GM13976 (cell line): ENCODE measurements around the gene PRPSAP2.

Experiments used
- DNase-seq: peaks from one replicate; pipeline ENCODE4 v3.0.0; 2012; ENCODE audit warnings: low spot score
- in situ Hi-C: fragments of 300-500 bp; cut with MboI; formaldehyde crosslinking; loops from one replicate; pipeline ENCODE4 v1.12.0; 2022; ENCODE audit warnings: low sequenced_read_pairs, mixed read lengths, inconsistent platforms; ENCODE audit not compliant: unreplicated experiment
- TF ChIP-seq, protein P1 (sequence below): IDR thresholded peaks from 2 replicates; pipeline ENCODE4 v1.5.1; 2012; ENCODE audit warnings: borderline replicate concordance, mild to moderate bottlenecking; ENCODE audit not compliant: insufficient read depth; ENCODE audit errors: extremely low read depth, missing control alignments, control extremely low read depth

Gene PRPSAP2

DNA sequence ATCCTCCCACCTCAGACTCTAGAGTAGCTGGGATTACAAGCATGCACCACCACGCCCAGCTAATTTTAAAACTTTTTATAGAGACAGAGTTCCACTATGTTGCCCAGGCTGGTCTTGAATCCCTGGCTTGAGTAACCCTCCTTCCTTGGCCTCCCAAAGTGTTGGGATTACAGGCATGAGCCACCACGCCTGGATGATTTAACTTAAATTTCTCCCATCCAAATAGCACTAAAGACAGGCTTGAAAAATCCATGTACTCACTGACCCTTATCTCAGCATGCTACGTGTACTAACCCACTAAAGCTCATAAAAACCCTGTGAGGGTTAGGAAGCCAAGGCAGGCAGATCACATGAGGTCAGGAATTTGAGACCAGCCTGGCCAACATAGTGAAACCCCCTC, 98.7 kb downstream of the PRPSAP2 start:
- no peak for DNase-seq
- in situ Hi-C loops = no loop called here
- TF ChIP-seq, protein P1, sequence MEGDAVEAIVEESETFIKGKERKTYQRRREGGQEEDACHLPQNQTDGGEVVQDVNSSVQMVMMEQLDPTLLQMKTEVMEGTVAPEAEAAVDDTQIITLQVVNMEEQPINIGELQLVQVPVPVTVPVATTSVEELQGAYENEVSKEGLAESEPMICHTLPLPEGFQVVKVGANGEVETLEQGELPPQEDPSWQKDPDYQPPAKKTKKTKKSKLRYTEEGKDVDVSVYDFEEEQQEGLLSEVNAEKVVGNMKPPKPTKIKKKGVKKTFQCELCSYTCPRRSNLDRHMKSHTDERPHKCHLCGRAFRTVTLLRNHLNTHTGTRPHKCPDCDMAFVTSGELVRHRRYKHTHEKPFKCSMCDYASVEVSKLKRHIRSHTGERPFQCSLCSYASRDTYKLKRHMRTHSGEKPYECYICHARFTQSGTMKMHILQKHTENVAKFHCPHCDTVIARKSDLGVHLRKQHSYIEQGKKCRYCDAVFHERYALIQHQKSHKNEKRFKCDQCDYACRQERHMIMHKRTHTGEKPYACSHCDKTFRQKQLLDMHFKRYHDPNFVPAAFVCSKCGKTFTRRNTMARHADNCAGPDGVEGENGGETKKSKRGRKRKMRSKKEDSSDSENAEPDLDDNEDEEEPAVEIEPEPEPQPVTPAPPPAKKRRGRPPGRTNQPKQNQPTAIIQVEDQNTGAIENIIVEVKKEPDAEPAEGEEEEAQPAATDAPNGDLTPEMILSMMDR = no peak

DNA sequence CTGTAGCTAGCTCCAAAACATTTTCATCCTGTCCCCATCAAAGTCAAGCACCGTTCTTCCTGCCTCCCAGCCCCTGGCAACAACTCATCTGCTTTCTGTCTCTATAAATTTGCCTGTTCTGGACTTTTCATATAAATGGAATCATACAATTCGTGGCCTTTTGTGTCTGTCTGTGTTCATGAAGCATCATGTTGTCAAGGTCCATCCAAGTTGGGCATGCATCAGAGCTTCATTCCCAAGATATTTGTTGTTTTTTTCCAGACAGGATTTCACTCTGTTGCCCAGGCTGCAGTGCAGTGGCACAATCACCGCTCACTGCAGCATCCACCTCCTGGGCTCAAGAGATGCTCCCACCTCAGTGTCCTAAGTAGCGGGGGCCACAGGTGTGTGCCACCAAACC, 99.9 kb downstream of the PRPSAP2 start:
- TF ChIP-seq, protein P1 = no peak
- DNase-seq = no peak
- in situ Hi-C loops = no loop called here

DNA sequence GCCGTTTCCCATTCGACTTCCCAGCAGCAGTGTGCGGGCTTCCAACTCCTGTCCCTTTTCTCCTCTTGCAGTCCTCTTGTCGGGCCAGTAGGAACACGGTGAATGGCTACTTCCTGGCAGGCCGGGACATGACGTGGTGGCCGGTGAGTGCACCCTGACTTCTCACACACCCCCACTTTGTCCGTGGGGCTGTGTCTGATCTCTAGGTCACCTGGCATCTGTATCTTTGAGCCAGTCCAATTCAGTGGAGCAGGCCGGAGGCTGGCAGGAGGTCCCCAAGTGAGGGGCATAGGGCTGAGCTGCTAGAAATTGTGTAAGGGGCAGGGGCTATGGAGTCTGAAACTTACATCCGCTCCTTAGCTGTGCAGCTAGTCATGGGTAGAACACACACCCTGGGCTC, 100.7 kb downstream of the PRPSAP2 start:
- TF ChIP-seq, protein P1 = no peak
- no peak for DNase-seq
- in situ Hi-C loops = no loop called here

DNA sequence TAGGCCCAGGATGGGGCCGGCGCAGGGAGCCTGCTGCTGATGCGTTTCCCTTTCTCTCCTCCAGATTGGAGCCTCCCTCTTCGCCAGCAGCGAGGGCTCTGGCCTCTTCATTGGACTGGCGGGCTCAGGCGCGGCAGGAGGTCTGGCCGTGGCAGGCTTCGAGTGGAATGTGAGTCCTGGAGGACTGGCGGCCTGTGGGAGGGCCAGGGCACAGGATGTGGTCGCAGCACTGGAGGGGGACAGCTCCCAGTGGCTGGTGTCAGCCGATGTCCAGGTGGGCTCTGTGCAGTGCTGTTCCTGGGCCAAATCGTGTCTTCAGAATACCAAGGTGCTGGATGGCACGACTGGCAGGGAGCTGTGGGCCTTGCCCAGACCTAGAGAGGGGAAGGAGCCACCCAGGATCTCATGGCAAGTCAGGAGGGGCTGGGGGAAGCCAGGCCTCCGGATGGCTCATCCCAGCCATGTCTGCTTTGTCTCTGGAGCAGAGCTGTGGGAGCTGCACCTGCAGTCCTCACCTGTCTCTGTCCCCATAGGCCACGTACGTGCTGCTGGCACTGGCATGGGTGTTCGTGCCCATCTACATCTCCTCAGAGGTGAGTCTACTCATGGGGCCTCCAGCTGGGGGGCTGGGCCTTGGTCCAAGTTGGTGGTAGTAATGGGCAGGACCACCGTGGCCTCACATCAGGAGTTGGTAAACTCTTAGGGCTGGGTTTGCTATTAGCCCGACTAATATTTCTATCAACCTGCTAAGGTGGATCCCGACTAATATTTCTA, 101.3 kb downstream of the PRPSAP2 start:
- in situ Hi-C loops = no loop called here
- DNase-seq = no peak
- TF ChIP-seq, protein P1 = no peak

DNA sequence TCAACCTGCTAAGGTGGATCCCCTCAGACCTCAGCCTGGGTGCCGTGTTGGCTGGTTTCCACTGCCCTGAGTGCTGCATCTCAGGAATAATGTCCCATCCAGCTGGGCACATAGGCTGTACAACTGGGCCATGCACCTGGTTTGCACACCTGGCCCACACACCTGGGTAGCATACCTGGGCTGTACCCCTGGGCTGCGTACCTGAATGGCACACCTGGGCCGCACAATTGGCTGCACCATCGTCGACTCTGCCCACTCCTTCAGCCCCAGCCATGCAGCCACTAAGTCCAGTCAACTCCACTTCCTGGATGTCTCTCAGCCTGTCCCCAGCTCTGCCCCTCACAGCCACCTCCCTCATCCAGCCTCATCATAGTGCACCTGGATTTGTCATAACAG, 101.9 kb downstream of the PRPSAP2 start:
- DNase-seq = no peak
- in situ Hi-C loops = no loop called here
- TF ChIP-seq, protein P1 = no peak

DNA sequence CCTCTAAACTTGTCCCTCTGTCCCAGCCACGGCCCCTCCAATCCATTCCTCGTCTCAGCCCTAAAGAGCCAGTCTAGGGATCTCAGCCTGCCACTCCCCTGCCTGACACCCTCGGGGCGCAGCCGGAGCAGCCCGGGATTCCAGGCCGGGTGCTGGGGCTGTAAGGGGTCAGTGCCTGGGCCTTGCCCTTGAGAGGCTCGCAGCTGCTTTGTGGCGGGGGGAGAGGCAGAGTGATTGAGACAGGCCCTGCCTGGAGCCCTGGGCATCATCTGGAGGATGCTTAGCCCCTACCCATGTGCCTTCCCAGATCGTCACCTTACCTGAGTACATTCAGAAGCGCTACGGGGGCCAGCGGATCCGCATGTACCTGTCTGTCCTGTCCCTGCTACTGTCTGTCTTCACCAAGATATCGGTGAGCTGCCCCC, 102.3 kb downstream of the PRPSAP2 start:
- DNase-seq = no peak
- TF ChIP-seq, protein P1 = no peak
- in situ Hi-C loops = no loop called here
